K562 (cell line): ENCODE results near the gene ZCWPW1.

Experiments
- CTCF ChIP-seq, 3 experiments: IDR thresholded peaks in 2 of 3; conservative IDR thresholded peaks in 1 of 3; 2 replicates each; pipeline ENCODE4 v1.5.1; 2011 to 2012; ENCODE audit warnings: low read length in 3 of 3, mild to moderate bottlenecking in 3 of 3, control low read depth in 2 of 3, improper control_type of control experiment in 1 of 3, inconsistent platforms in 1 of 3, low read depth in 1 of 3, mixed read lengths in 1 of 3, moderate library complexity in 1 of 3; ENCODE audit not compliant: insufficient read depth in 2 of 3
- HDAC8 ChIP-seq: fragments of 450-650 bp; IDR thresholded peaks from 2 replicates; pipeline ENCODE4 v1.6.1; 2016; ENCODE audit warnings: mild to moderate bottlenecking, missing genetic modification characterization, moderate library complexity, missing compliant biosample characterization
- HMG20B ChIP-seq: fragments of 250-450 bp; sonication (Bioruptor Pico); IDR thresholded peaks from 2 replicates; pipeline ENCODE4 v1.5.0; 2021; ENCODE audit warnings: mild to moderate bottlenecking
- YY1 ChIP-seq, 3 experiments: IDR thresholded peaks; 2 replicates each; pipeline ENCODE4 v1.6.1; 2011; ENCODE audit warnings: low read length in 2 of 3, mild to moderate bottlenecking in 2 of 3, moderate library complexity in 2 of 3, borderline replicate concordance in 1 of 3, control low read depth in 1 of 3, low read depth in 1 of 3; ENCODE audit not compliant: insufficient read depth in 3 of 3, insufficient replicate concordance in 2 of 3, control insufficient read depth in 1 of 3, insufficient read length in 1 of 3; ENCODE audit errors: extremely low read depth in 1 of 3
- ZBTB1 ChIP-seq: sonication (generic); formaldehyde crosslinking; IDR thresholded peaks from 2 replicates; pipeline ENCODE4 v1.8.1; 2023; ENCODE audit warnings: missing genetic modification reagents, low read depth, mild to moderate bottlenecking, borderline replicate concordance
- ZNF23 ChIP-seq: fragments of 250-450 bp; sonication (Bioruptor Pico); IDR thresholded peaks from 2 replicates; pipeline ENCODE4 v1.4.0; 2020; ENCODE audit warnings: mild to moderate bottlenecking
- ZNF561 ChIP-seq: fragments of 450-650 bp; formaldehyde crosslinking; conservative IDR thresholded peaks from 2 replicates; pipeline ENCODE4 v1.4.0; 2020; ENCODE audit warnings: mild to moderate bottlenecking, moderate library complexity

DNA sequence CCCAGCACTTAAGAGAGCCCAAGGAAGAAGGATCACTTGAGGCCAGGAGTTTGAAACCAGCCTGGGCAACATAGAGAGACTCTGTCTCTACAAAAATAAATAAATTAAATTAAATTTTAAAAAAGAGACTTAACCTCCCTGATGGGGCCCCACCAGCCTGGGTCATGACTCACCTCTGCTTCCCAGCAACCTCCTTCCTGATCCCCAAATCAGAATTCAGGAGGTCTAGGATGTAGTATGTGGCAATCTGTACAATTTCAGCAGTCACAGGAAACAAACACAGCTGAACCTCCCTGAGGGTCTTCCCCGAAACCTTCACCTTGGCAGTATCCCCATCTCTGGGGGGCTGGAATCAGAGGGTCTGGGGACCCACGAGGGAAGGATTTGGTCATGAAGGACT, 17.5 kb upstream of the ZCWPW1 start:
- TF ChIP-seq ZBTB1 (CRISPR knock-in tag) (no peak), ZNF561 (no peak), CTCF (IDR thresholded peaks at IDR 0.05 in 2 of 3, conservative IDR thresholded peaks at IDR 0.05 in 1 of 3; ENCODE audit: insufficient read depth in 2 of 3, low read depth in 1 of 3, low read length in 3 of 3) (no peak), ZNF23 (CRISPR knock-in tag) (no peak), HDAC8 (no peak), YY1 (IDR thresholded peaks at IDR 0.05; ENCODE audit: borderline replicate concordance in 1 of 3, control insufficient read depth in 1 of 3, extremely low read depth in 1 of 3, insufficient read depth in 3 of 3, insufficient read length in 1 of 3, insufficient replicate concordance in 2 of 3, low read depth in 1 of 3, low read length in 2 of 3) (no peak), HMG20B (no peak)
